Neutrophil (primary cell): Measurements from ENCODE around the gene RHAG.
"Not testable (repeated sequence)": the region's sequence is repeated elsewhere in the genome, so short reads cannot be mapped to it uniquely, and the experiment has no call there.

Source experiments
- H3K27ac ChIP-seq: fragments of 200-600 bp; sonication (generic); 2 replicates; pipeline ENCODE4 v1.5.1; 2016; ENCODE audit warnings: mild to moderate bottlenecking, moderate library complexity
- H3K27me3 ChIP-seq: fragments of 200-600 bp; sonication (generic); 2 replicates; pipeline ENCODE4 v1.6.0; 2016; ENCODE audit warnings: mild to moderate bottlenecking
- H3K36me3 ChIP-seq: fragments of 200-600 bp; sonication (generic); 2 replicates; pipeline ENCODE4 v1.5.1; 2017
- H3K4me1 ChIP-seq, 2 experiments: fragments of 200-600 bp in 1 of 2; sonication (generic) in 1 of 2; 1 replicate in 1 of 2; 2 replicates in 1 of 2; pipeline versions ENCODE4 v1.5.1 to v1.6.1; 2013 to 2016; ENCODE audit warnings: low read depth in 1 of 2, low read length in 1 of 2, mild to moderate bottlenecking in 1 of 2, moderate library complexity in 1 of 2; ENCODE audit not compliant: control insufficient read depth in 1 of 2, insufficient read depth in 1 of 2
- H3K4me3 ChIP-seq, 2 experiments: fragments of 200-600 bp in 1 of 2; sonication (generic) in 1 of 2; 1 replicate in 1 of 2; 2 replicates in 1 of 2; pipeline ENCODE4 v1.5.1; 2013 to 2016; ENCODE audit warnings: low read depth in 1 of 2, low read length in 1 of 2, mild to moderate bottlenecking in 1 of 2, moderate library complexity in 1 of 2
- H3K9me3 ChIP-seq: fragments of 200-600 bp; sonication (generic); 2 replicates; pipeline ENCODE4 v1.5.1; 2016
- CTCF ChIP-seq: fragments of 200-600 bp; sonication (generic); IDR thresholded peaks from 2 replicates; pipeline ENCODE4 v1.5.1; 2016; ENCODE audit warnings: antibody characterized with exemption

RHAG gene

GRCh38 chr6:49626811-49627210, 9.8 kb downstream of the RHAG start:
- no peak for TF ChIP-seq CTCF
- H3K4me3 ChIP-seq: no peak overlapping the region
- H3K27ac ChIP-seq: no peak overlapping the region
- no peaks in the 10 kb centered on the region for H3K36me3 ChIP-seq
- no peaks in the 10 kb centered on the region for H3K27me3 ChIP-seq
- peaks cover 4 to 7% of the 10 kb centered on the region in 2 experiments for H3K4me1 ChIP-seq
- no peaks in the 10 kb centered on the region for H3K9me3 ChIP-seq

- no peak for TF ChIP-seq CTCF
- no peaks in the 10 kb centered on the region for H3K27me3 ChIP-seq
- H3K9me3 ChIP-seq: no peaks in the 10 kb centered on the region
- H3K27ac ChIP-seq: no peak overlapping the region
- no peaks in the 10 kb centered on the region for H3K36me3 ChIP-seq
- H3K4me1 ChIP-seq: peaks cover under 1 to 1% of the 10 kb centered on the region in 2 experiments
- no peak overlapping the region for H3K4me3 ChIP-seq
Measured at GRCh38 chr6:49618257-49618656, 18.4 kb downstream of the RHAG start.

- not testable (repeated sequence) for H3K27ac ChIP-seq, H3K4me1 ChIP-seq, H3K36me3 ChIP-seq, H3K9me3 ChIP-seq, H3K4me3 ChIP-seq
- H3K27me3 ChIP-seq: peaks cover 18% of the 10 kb centered on the region
Measured at GRCh38 chr6:49614144-49614543, 22.5 kb downstream of the RHAG start.

GRCh38 chr6:49609285-49609684, 27.4 kb downstream of the RHAG start:
- Histone ChIP-seq H3K9me3 (no peaks in the 10 kb centered on the region), H3K36me3 (no peaks in the 10 kb centered on the region), H3K4me3 (no peak overlapping the region)

GRCh38 chr6:49608275-49608674, 28.4 kb downstream of the RHAG start:
- not testable (repeated sequence) for H3K36me3 ChIP-seq

More at GRCh38 chr6:49609285-49609684, 27.4 kb downstream of the RHAG start:
- H3K4me1 ChIP-seq: no peaks in the 10 kb centered on the region
- H3K27ac ChIP-seq: no peak overlapping the region
- TF ChIP-seq CTCF: no peak
- peaks cover 20% of the 10 kb centered on the region for H3K27me3 ChIP-seq

GRCh38 chr6:49607391-49607982, 29.2 kb downstream of the RHAG start:
- Histone ChIP-seq H3K9me3 (no peaks in the 10 kb centered on the region), H3K4me3 (no peak overlapping the region), H3K27me3 (peaks cover 20% of the 10 kb centered on the region), H3K27ac (no peak overlapping the region), H3K36me3 (no peaks in the 10 kb centered on the region), H3K4me1 (no peaks in the 10 kb centered on the region)
- TF ChIP-seq CTCF: no peak

More at GRCh38 chr6:49608275-49608674, 28.4 kb downstream of the RHAG start:
- H3K9me3 ChIP-seq, H3K4me1 ChIP-seq, H3K4me3 ChIP-seq, H3K27ac ChIP-seq: not testable (repeated sequence)
- peaks cover 20% of the 10 kb centered on the region for H3K27me3 ChIP-seq
